CD4-positive, alpha-beta memory T cell (primary cell): ENCODE measurements around the gene LY9. TPM values are rescaled to one million over a fixed set of nuclear protein-coding genes. Genes with fewer than 3 reads are reported as not detected.

Experiments used
- CTCF ChIA-PET: fragments of 350-600 bp; sonication (Branson Sonifier 250); formaldehyde crosslinking; loops from one replicate; lab custom pipeline; 2021; ENCODE audit warnings: inconsistent platforms; ENCODE audit not compliant: partially characterized antibody; lab: Charles Lee
- POLR2A ChIA-PET: fragments of 350-600 bp; sonication (Branson Sonifier 250); formaldehyde crosslinking; loops from one replicate; lab custom pipeline; 2021; ENCODE audit not compliant: partially characterized antibody; lab: Charles Lee
- DNase-seq, 5 donors: peaks; one replicate each; pipeline versions ENCODE4 v3.0.0 to v3.0.0-alpha.2; 2020 to 2022; ENCODE audit warnings: mixed read lengths in 1 of 5
- H3K27ac ChIP-seq: one replicate; pipeline ENCODE4 v1.7.0; 2013; ENCODE audit warnings: low read depth, low read length
- H3K27me3 ChIP-seq: 2 replicates; pipeline ENCODE4 v1.7.0; 2013; ENCODE audit warnings: mild to moderate bottlenecking, low read length, moderate library complexity; ENCODE audit not compliant: insufficient read depth
- H3K36me3 ChIP-seq: 2 replicates; pipeline ENCODE4 v1.7.0; 2013; ENCODE audit warnings: mild to moderate bottlenecking, low read length, moderate library complexity; ENCODE audit not compliant: insufficient read depth
- H3K4me1 ChIP-seq: 2 replicates; pipeline ENCODE4 v1.7.0; 2013; ENCODE audit warnings: mild to moderate bottlenecking, low read length, moderate library complexity; ENCODE audit not compliant: insufficient read depth
- H3K4me3 ChIP-seq, 2 donors: one replicate each; pipeline ENCODE4 v1.7.0; 2013; ENCODE audit warnings: low read length in 2 of 2, mild to moderate bottlenecking in 1 of 2
- H3K9me3 ChIP-seq, 2 donors: one replicate each; pipeline ENCODE4 v1.7.0; 2013; ENCODE audit warnings: low read length in 2 of 2, control low read depth in 1 of 2; ENCODE audit not compliant: control insufficient read depth in 1 of 2
- H3K27ac Mint-ChIP-seq, 7 donors: one replicate each; pipeline ENCODE4 v1.8.0; 2020 to 2021; ENCODE audit warnings: mixed read lengths in 7 of 7, mild to moderate bottlenecking in 6 of 7, inconsistent platforms in 3 of 7, moderate library complexity in 3 of 7
- H3K27me3 Mint-ChIP-seq, 2 donors: one replicate each; pipeline ENCODE4 v1.8.0; 2020 to 2021; ENCODE audit warnings: mixed read lengths in 2 of 2
- H3K36me3 Mint-ChIP-seq, 2 donors: one replicate each; pipeline ENCODE4 v1.8.0; 2020 to 2021; ENCODE audit warnings: mixed read lengths in 2 of 2, inconsistent platforms in 1 of 2, mild to moderate bottlenecking in 1 of 2
- H3K4me1 Mint-ChIP-seq, 4 donors: one replicate each; pipeline ENCODE4 v1.8.0; 2020 to 2021; ENCODE audit warnings: mixed read lengths in 4 of 4, mild to moderate bottlenecking in 1 of 4
- H3K4me3 Mint-ChIP-seq, 8 donors: one replicate each; pipeline ENCODE4 v1.8.0; 2020 to 2021; ENCODE audit warnings: mixed read lengths in 8 of 8, mild to moderate bottlenecking in 7 of 8, moderate library complexity in 6 of 8, inconsistent platforms in 3 of 8
- H3K9me3 Mint-ChIP-seq, 8 donors: one replicate each; pipeline ENCODE4 v1.8.0; 2020 to 2021; ENCODE audit warnings: mixed read lengths in 8 of 8, mild to moderate bottlenecking in 5 of 8, inconsistent platforms in 3 of 8, moderate library complexity in 1 of 8
- intact Hi-C: fragments of 100-400 bp; cut with micrococcal nuclease; formaldehyde crosslinking; loops from one replicate; pipeline ENCODE4 v1.15.1; 2023
- polyA plus RNA-seq, 2 donors: library from polyadenylated mRNA; unstranded; fragments of 300-500 nt; fragmentation: Illumina TruSeq; gene quantifications; one replicate each; pipeline ENCODE4 v1.2.3, GENCODE V29; 2021
- total RNA-seq, 2 experiments: library from RNA; stranded (reverse); gene quantifications; one replicate each; pipeline ENCODE4 v1.2.3, GENCODE V29; 2021

Gene LY9
- total and polyA plus RNA-seq, 4 experiments from 2014 or later: 131 to 211 (median 150) TPM

DNA sequence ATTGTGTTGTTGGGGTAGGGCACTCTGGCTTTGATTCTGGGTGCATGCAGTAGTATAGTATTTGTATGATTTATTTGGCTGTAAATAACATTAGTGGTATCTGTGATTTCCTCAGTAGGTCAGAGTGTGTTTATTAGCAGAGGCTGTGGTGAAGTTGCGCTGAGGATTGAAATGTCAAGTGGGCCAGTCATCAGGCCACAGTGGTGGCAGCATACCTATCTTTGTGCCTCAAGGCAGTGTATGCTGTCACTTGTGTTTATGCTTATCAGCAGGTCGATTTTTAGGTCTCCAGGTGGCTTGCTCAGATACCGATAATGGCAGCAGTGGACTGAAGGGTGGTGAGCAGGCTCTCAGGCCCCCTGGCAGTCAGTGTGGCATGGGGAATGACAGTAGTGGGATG is 11.3 kb downstream of the LY9 start:
- Mint-ChIP-seq H3K4me3 (peak overlapping the region in 4 of 8 donors; percentile 27 to 51 (median 35)), H3K36me3 (peaks cover 77 to 88% of the 10 kb centered on the region in 2 donors), H3K9me3 (peaks cover 0 to 19% (median 14%) of the 10 kb centered on the region in 8 donors), H3K4me1 (peaks cover 62 to 94% (median 77%) of the 10 kb centered on the region in 4 donors), H3K27ac (peak overlapping the region in 6 of 7 donors; percentile 43 to 93 (median 68)), H3K27me3 (no peaks in the 10 kb centered on the region)
- Histone ChIP-seq H3K4me3 (no peak overlapping the region), H3K4me1 (peaks cover 86% of the 10 kb centered on the region), H3K27me3 (no peaks in the 10 kb centered on the region), H3K9me3 (peaks cover 0 to 4% of the 10 kb centered on the region in 2 donors), H3K27ac (no peak overlapping the region), H3K36me3 (peaks cover 21% of the 10 kb centered on the region)
- ChIA-PET POLR2A (interaction anchor here (1.0 to 6.5 kb wide), 2 partner anchors 10 to 11 kb away, joined by 4 to 52 read pairs; partner anchors contain the start of gene LY9), CTCF (interaction anchor here (0.7 to 3.5 kb wide), 7 partner anchors 10 to 82 kb away, joined by 3 to 19 read pairs (median 4); partner anchors contain the start of gene LY9)
- intact Hi-C loops: no loop called here
- no peak for DNase-seq

DNA sequence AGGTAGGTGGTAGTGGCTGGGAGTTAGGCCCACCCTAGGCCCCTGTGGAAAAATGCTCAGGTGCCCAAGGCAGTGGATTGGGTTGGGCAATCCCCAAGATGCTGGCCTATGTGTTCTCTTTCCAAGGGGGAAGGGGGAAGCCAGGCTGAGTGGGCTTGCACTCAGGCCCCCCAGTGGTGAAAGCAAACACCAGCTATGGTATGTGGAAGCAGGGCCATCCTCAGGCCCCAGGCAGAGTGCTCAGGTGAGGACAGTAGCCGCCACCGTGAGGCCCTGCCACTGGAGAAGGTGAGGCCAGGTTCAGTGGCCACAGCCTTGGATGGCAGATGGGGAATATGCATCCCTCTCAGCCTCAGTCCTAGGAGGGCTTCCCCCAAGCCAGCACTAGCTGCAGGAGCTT is 11.8 kb downstream of the LY9 start:
- intact Hi-C loops: no loop called here
- POLR2A ChIA-PET: interaction anchor here (1.0 to 6.5 kb wide), 2 partner anchors 10 to 11 kb away, joined by 4 to 52 read pairs; partner anchors contain the start of gene LY9

DNA sequence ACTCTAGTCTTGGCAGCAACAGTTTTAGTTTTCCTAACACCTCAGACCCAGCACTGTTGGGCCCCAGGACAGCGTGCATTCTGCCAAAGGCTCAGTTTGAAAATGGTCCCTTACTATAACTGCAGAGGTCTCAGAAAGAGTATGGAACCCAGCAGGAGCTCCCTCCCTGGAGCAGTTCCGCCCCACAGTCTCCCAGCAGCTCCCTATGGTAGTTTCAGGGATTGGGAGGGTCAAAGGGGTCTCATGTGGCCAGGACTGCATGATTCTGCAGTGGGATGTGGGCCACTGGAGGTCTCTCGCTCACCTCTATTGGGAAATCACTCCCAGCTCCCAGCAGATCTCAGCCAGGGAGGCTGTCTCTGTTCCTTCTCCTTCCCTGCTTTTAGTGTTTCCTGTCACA is 12.3 kb downstream of the LY9 start:
- Mint-ChIP-seq H3K9me3 (peaks cover 0 to 19% (median 14%) of the 10 kb centered on the region in 8 donors), H3K4me3 (peak overlapping the region in 2 of 8 donors; percentile 13 to 32), H3K27ac (peak overlapping the region in 4 of 7 donors; percentile 46 to 83 (median 80)), H3K4me1 (peaks cover 64 to 95% (median 76%) of the 10 kb centered on the region in 4 donors), H3K27me3 (no peaks in the 10 kb centered on the region), H3K36me3 (peaks cover 79 to 89% of the 10 kb centered on the region in 2 donors)
- peaks cover 0 to 4% of the 10 kb centered on the region in 2 donors for H3K9me3 ChIP-seq
- H3K4me1 ChIP-seq: peaks cover 89% of the 10 kb centered on the region
- no peak overlapping the region for H3K4me3 ChIP-seq
- POLR2A ChIA-PET: interaction anchor here (1.0 to 6.5 kb wide), 2 partner anchors 10 to 12 kb away, joined by 4 to 52 read pairs; partner anchors contain the start of gene LY9
- H3K27ac ChIP-seq: no peak overlapping the region
- CTCF ChIA-PET: interaction anchor here (0.9 to 3.5 kb wide), 8 partner anchors 11 to 83 kb away, joined by 3 to 19 read pairs (median 5); partner anchors contain the start of gene LY9
- peaks cover 26% of the 10 kb centered on the region for H3K36me3 ChIP-seq
- intact Hi-C loops: no loop called here
- H3K27me3 ChIP-seq: no peaks in the 10 kb centered on the region
- DNase-seq: no peak

More for the DNA sequence above, 11.8 kb downstream of the LY9 start:
- H3K4me1 ChIP-seq: peaks cover 86% of the 10 kb centered on the region
- no peaks in the 10 kb centered on the region for H3K27me3 ChIP-seq
- Mint-ChIP-seq H3K9me3 (peaks cover 0 to 19% (median 14%) of the 10 kb centered on the region in 8 donors), H3K4me3 (peak overlapping the region in 2 of 8 donors; percentile 32 to 34), H3K27me3 (no peaks in the 10 kb centered on the region), H3K36me3 (peaks cover 77 to 88% of the 10 kb centered on the region in 2 donors), H3K4me1 (peaks cover 61 to 95% (median 74%) of the 10 kb centered on the region in 4 donors), H3K27ac (peak overlapping the region in 3 of 7 donors; percentile 31 to 78 (median 76))
- no peak for DNase-seq
- no peak overlapping the region for H3K27ac ChIP-seq
- H3K9me3 ChIP-seq: peaks cover 0 to 4% of the 10 kb centered on the region in 2 donors
- peaks cover 24% of the 10 kb centered on the region for H3K36me3 ChIP-seq
- CTCF ChIA-PET: interaction anchor here (0.9 to 3.5 kb wide), 7 partner anchors 11 to 82 kb away, joined by 3 to 19 read pairs (median 6); partner anchors contain the start of gene LY9
- no peak overlapping the region for H3K4me3 ChIP-seq

DNA sequence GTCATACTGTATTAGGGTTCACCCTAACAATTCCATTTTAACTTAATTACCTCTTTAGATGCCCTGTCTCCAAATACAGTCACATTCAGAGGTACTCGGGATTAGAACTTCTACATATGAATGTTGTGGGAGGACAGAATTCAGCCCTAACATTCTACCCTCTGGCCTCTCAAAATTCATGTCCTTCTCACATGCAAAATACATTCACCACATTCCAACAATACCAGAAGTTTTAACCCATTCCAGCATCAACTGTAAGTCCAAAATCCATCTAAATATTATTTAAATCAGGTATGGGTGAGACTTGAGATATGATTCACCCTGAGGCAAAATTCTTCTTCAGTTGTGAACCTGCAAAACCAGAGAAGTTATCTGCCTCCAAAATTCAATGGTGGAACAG is 14.5 kb downstream of the LY9 start:
- Histone ChIP-seq H3K9me3 (peaks cover 0 to 4% of the 10 kb centered on the region in 2 donors), H3K27me3 (no peaks in the 10 kb centered on the region), H3K4me1 (peaks cover 70% of the 10 kb centered on the region), H3K36me3 (peaks cover 47% of the 10 kb centered on the region), H3K27ac (no peak overlapping the region), H3K4me3 (no peak overlapping the region)
- Mint-ChIP-seq H3K4me1 (peaks cover 50 to 83% (median 64%) of the 10 kb centered on the region in 4 donors), H3K27ac (peak overlapping the region in 1 of 7 donors; percentile 29), H3K27me3 (no peaks in the 10 kb centered on the region), H3K4me3 (no peak overlapping the region), H3K36me3 (peaks cover 76 to 82% of the 10 kb centered on the region in 2 donors), H3K9me3 (peaks cover 0 to 18% (median 12%) of the 10 kb centered on the region in 8 donors)
- DNase-seq: no peak
- ChIA-PET CTCF (no interaction called here), POLR2A (interaction anchor here (4.5 kb wide), 1 partner anchor 14 kb away, joined by 29 read pairs; the partner anchor contains the start of gene LY9)
- intact Hi-C loops: no loop called here

DNA sequence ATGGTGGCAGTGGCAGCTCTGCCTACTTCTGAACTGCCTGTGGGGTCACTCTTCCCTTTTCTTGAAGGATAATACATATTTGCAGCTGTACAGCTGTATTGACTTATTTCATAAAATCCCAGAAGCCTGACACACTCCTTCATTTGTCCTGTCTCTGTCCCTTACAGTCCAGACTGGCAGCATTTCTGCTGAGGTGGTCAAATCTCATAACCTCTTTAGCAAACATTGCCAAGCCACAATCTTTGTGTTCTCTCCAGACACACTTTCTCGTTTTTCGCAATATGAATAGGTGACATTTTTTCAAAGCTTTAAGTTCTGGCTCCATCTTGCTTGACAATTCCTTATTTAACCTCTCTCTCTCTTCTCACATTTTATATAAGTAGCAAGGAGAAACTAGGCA is 15.2 kb downstream of the LY9 start:
- H3K9me3 ChIP-seq: peaks cover 0 to 4% of the 10 kb centered on the region in 2 donors
- Mint-ChIP-seq H3K9me3 (peaks cover 0 to 12% (median 9%) of the 10 kb centered on the region in 8 donors), H3K4me3 (no peak overlapping the region), H3K27me3 (no peaks in the 10 kb centered on the region), H3K27ac (peak overlapping the region; percentile 10 to 87 (median 51)), H3K4me1 (peaks cover 45 to 76% (median 59%) of the 10 kb centered on the region in 4 donors), H3K36me3 (peaks cover 75 to 81% of the 10 kb centered on the region in 2 donors)
- no peak for DNase-seq
- no peaks in the 10 kb centered on the region for H3K27me3 ChIP-seq
- ChIA-PET CTCF (interaction anchor here (0.7 to 1.4 kb wide), 4 partner anchors 20 to 181 kb away, joined by 3 to 6 read pairs (median 4); no protein-coding TSS in a partner anchor), POLR2A (interaction anchor here (1.2 to 4.5 kb wide), 2 partner anchors 9 to 14 kb away, joined by 3 to 29 read pairs; partner anchors contain the start of gene LY9)
- H3K36me3 ChIP-seq: peaks cover 54% of the 10 kb centered on the region
- H3K27ac ChIP-seq: no peak overlapping the region
- peaks cover 64% of the 10 kb centered on the region for H3K4me1 ChIP-seq
- intact Hi-C loops: no loop called here
- no peak overlapping the region for H3K4me3 ChIP-seq

DNA sequence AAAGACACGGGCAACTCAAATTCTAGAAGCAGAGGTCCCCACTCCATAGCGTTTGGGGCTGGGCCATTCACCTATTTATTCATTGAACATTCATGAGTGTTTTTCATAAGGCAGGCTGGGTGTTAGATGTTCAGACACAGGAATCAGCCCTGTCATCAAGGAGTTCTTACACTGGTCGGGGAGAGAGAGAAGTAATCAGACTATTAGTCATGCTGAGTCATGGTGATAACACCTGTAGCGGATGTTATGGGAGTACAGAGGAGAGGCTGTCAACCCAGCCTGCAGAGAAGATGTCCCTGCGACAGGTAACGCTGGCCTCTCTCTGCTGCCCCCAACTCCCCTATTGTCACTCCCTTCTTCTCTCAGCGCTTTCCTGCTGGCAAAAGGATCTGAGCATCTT is 17.2 kb downstream of the LY9 start:
- Mint-ChIP-seq H3K4me1 (peaks cover 32 to 56% (median 44%) of the 10 kb centered on the region in 4 donors), H3K36me3 (peaks cover 75 to 78% of the 10 kb centered on the region in 2 donors)
- H3K4me1 ChIP-seq: peaks cover 47% of the 10 kb centered on the region

More for the DNA sequence above, 17.2 kb downstream of the LY9 start:
- H3K9me3 Mint-ChIP-seq: no peaks in the 10 kb centered on the region
- H3K27me3 Mint-ChIP-seq: no peaks in the 10 kb centered on the region
- DNase-seq: peak in 1 of 5 donors; percentile 8
- H3K9me3 ChIP-seq: no peaks in the 10 kb centered on the region
- no peaks in the 10 kb centered on the region for H3K27me3 ChIP-seq
- no peak overlapping the region for H3K4me3 Mint-ChIP-seq
- H3K36me3 ChIP-seq: peaks cover 62% of the 10 kb centered on the region
- ChIA-PET POLR2A (interaction anchor here (4.5 kb wide), 1 partner anchor 16 kb away, joined by 29 read pairs; the partner anchor contains the start of gene LY9), CTCF (interaction anchor here (0.8 kb wide), 1 partner anchor 43 kb away, joined by 3 read pairs; no protein-coding TSS in a partner anchor)
- intact Hi-C loops: loop anchor here (2.0 kb wide), 1 partner anchor 16 kb away; the partner anchor contains the start of gene LY9
- H3K27ac Mint-ChIP-seq: peak overlapping the region in 6 of 7 donors; percentile 14 to 81 (median 52)
- H3K27ac ChIP-seq: peak overlapping the region; percentile 6
- no peak overlapping the region for H3K4me3 ChIP-seq
